Measurements from ENCODE around the gene GPR132. TPM values are rescaled to one million over a fixed set of nuclear protein-coding genes. Genes with fewer than 3 reads are reported as not detected.

GPR132 gene
- total and polyA plus RNA-seq, 10 of the 15 experiments (the other 5 are each of a cell fraction or from before 2014, with no cell fraction given) = 1.9 to 49.3 (median 20.4) TPM

DNA sequence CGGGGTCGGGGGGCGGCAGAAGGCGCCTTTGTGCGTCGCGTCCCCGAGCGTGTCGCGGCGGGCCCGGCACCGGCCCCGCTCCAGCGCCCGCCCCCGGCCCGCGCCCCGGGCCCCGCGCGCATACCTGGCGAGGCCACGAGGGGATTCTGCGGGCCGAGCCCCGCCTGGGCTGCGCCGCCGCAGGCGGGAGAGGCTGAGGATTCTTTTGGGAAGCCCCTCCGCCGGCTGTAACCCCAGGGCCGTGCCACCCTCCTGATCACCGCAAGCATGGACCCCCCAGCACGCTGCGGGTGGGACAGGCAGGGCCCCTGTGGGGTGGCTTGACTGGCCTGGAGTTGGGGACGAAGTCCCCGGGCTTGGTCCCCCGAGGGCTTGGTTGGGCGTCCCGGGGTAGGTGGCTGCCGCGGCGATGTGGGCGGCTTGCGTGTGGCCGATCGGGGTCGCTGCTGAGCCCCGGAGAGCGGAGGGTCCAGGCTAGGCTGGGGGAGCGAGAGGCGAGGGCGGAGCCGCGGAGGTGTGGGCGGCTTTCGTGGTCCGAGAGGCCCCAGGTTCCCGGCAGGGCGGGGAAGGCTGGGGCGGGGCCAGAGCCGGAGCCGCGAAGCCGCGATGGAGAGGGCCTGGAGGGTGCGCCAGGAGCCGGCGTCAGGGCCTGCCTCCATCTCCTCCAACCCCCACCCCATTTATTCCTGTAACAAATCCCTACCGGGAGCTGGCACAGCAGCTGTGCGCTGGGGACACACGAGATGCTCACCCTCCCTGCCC is 28.4 kb upstream of the GPR132 start (continued):
- TF ChIP-seq TCF12 (IDR thresholded peaks at IDR 0.05; ENCODE audit: low read depth, low read length) (no peak), NFIC (IDR thresholded peaks at IDR 0.05; ENCODE audit: low read depth, low read length) (no peak), SPI1 (IDR thresholded peaks at IDR 0.05; ENCODE audit: borderline replicate concordance, insufficient read depth, low read depth, low read length) (no peak), FOXK2 (IDR thresholded peaks at IDR 0.05) (no peak), YBX1 (IDR thresholded peaks at IDR 0.05) (no peak), PRDM15 (CRISPR knock-in tag; IDR thresholded peaks at IDR 0.05) (no peak), SMC3 (IDR thresholded peaks at IDR 0.05; ENCODE audit: borderline replicate concordance, low read length) (peak; percentile 19; the same call in 1 of the 2 replicates), PAX8 (IDR thresholded peaks at IDR 0.05) (no peak), ZNF592 (IDR thresholded peaks at IDR 0.05) (no peak), DPF2 (IDR thresholded peaks at IDR 0.05) (peak; percentile 75; the same call in 1 of the 2 replicates), RBBP5 (conservative IDR thresholded peaks at IDR 0.05) (no peak), NRF1 (conservative IDR thresholded peaks at IDR 0.05; ENCODE audit: low read depth, low read length) (no peak), LARP7 (IDR thresholded peaks at IDR 0.05) (peak; percentile 56), ETV6 (conservative IDR thresholded peaks at IDR 0.05 in 1 of 2, IDR thresholded peaks at IDR 0.05 in 1 of 2; ENCODE audit: borderline replicate concordance in 1 of 2, low read depth in 1 of 2) (no peak), MTA3 (IDR thresholded peaks at IDR 0.05; ENCODE audit: borderline replicate concordance, low read length) (no peak), NR2F1 (conservative IDR thresholded peaks at IDR 0.05) (peak; percentile 10; the same call in 1 of the 2 replicates), MLLT1 (IDR thresholded peaks at IDR 0.05) (peak; percentile 36; the same call in 1 of the 2 replicates), SMAD1 (IDR thresholded peaks at IDR 0.05; ENCODE audit: low read depth, partially characterized antibody) (no peak), ZNF384 (IDR thresholded peaks at IDR 0.05; ENCODE audit: borderline replicate concordance, low read depth, low read length) (no peak)
- TF ChIP-seq, protein P1, sequence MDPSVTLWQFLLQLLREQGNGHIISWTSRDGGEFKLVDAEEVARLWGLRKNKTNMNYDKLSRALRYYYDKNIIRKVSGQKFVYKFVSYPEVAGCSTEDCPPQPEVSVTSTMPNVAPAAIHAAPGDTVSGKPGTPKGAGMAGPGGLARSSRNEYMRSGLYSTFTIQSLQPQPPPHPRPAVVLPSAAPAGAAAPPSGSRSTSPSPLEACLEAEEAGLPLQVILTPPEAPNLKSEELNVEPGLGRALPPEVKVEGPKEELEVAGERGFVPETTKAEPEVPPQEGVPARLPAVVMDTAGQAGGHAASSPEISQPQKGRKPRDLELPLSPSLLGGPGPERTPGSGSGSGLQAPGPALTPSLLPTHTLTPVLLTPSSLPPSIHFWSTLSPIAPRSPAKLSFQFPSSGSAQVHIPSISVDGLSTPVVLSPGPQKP (IDR thresholded peaks at IDR 0.05; ENCODE audit: low read depth, low read length) = peak; percentile 32; the same call in 1 of the 2 replicates
